WTC11 (cell line): Measurements from ENCODE around the gene SENP3. TPM values are rescaled to one million over a fixed set of nuclear protein-coding genes. Genes with fewer than 3 reads are reported as not detected.
A peak's percentile ranks its signal among the peaks of the same experiment; 100 is the strongest.

Source experiments
- ATAC-seq: fragments of 200-7000 bp; cut with Tn5 transposase; 2 replicates; pipeline ENCODE4 v1.10.0; 2021; ENCODE audit warnings: mild to moderate bottlenecking, moderate library complexity
- CTCF ChIA-PET: fragments of 300-600 bp; sonication (Branson Sonifier 250); formaldehyde crosslinking; loops from one replicate; lab custom pipeline; 2021; ENCODE audit warnings: antibody characterized with exemption; lab: Charles Lee
- POLR2A ChIA-PET: fragments of 350-600 bp; sonication (Branson Sonifier 250); formaldehyde crosslinking; loops from one replicate; lab custom pipeline; 2021; ENCODE audit warnings: antibody characterized with exemption; lab: Charles Lee
- DNase-seq: peaks from one replicate; pipeline ENCODE4 v3.0.0; 2021; ENCODE audit warnings: low spot score
- H3K27ac Mint-ChIP-seq: 2 replicates; pipeline ENCODE4 v1.8.0; 2021; ENCODE audit warnings: mixed read lengths
- H3K27me3 Mint-ChIP-seq: 2 replicates; pipeline ENCODE4 v1.8.0; 2021; ENCODE audit warnings: low read depth, mild to moderate bottlenecking, moderate library complexity, mixed read lengths
- H3K36me3 Mint-ChIP-seq: 2 replicates; pipeline ENCODE4 v1.8.0; 2021; ENCODE audit warnings: mixed read lengths
- H3K4me1 Mint-ChIP-seq: 2 replicates; pipeline ENCODE4 v1.8.0; 2022; ENCODE audit warnings: mixed read lengths
- H3K4me3 Mint-ChIP-seq: 2 replicates; pipeline ENCODE4 v1.8.0; 2021; ENCODE audit warnings: mild to moderate bottlenecking, moderate library complexity, mixed read lengths
- H3K9me3 Mint-ChIP-seq: 2 replicates; pipeline ENCODE4 v1.8.0; 2021; ENCODE audit warnings: mixed read lengths
- EMX1 ChIP-seq: fragments of 250-450 bp; sonication (Bioruptor Pico); IDR thresholded peaks from 2 replicates; pipeline ENCODE4 v1.8.0; 2021; ENCODE audit warnings: mild to moderate bottlenecking
- ESRRA ChIP-seq: sonication (generic); formaldehyde crosslinking; IDR thresholded peaks from 2 replicates; pipeline ENCODE4 v1.8.1; 2022; ENCODE audit warnings: mild to moderate bottlenecking, missing genetic modification reagents, borderline replicate concordance
- FOXK1 ChIP-seq: sonication (generic); formaldehyde crosslinking; IDR thresholded peaks from 2 replicates; pipeline ENCODE4 v1.8.0; 2022; ENCODE audit warnings: mild to moderate bottlenecking, moderate library complexity, missing genetic modification reagents
- FOXP1 ChIP-seq: sonication (generic); formaldehyde crosslinking; IDR thresholded peaks from 2 replicates; pipeline ENCODE4 v1.8.0; 2022; ENCODE audit warnings: missing genetic modification reagents, mild to moderate bottlenecking, moderate library complexity, borderline replicate concordance
- JAZF1 ChIP-seq: fragments of 250-450 bp; sonication (Bioruptor Pico); IDR thresholded peaks from 2 replicates; pipeline ENCODE4 v1.9.0; 2021; ENCODE audit warnings: moderate library complexity, mild to moderate bottlenecking, inconsistent platforms
- MYBL2 ChIP-seq: sonication (generic); formaldehyde crosslinking; IDR thresholded peaks from 2 replicates; pipeline ENCODE4 v1.8.1; 2023; ENCODE audit warnings: mild to moderate bottlenecking, moderate library complexity, missing genetic modification reagents
- NR2C2 ChIP-seq: sonication (generic); formaldehyde crosslinking; IDR thresholded peaks from 2 replicates; pipeline ENCODE4 v1.8.0; 2022; ENCODE audit warnings: mild to moderate bottlenecking, missing genetic modification reagents
- PRRX2 ChIP-seq: fragments of 250-450 bp; sonication (Bioruptor Pico); IDR thresholded peaks from 2 replicates; pipeline ENCODE4 v1.8.0; 2021; ENCODE audit warnings: mild to moderate bottlenecking
- RELA ChIP-seq: sonication (generic); formaldehyde crosslinking; IDR thresholded peaks from 2 replicates; pipeline ENCODE4 v1.8.1; 2022; ENCODE audit warnings: missing genetic modification reagents, mild to moderate bottlenecking, borderline replicate concordance
- SMAD4 ChIP-seq: sonication (generic); formaldehyde crosslinking; IDR thresholded peaks from 2 replicates; pipeline ENCODE4 v1.8.0; 2022; ENCODE audit warnings: mild to moderate bottlenecking, missing genetic modification reagents
- TEAD4 ChIP-seq: sonication (generic); formaldehyde crosslinking; IDR thresholded peaks from 2 replicates; pipeline ENCODE4 v1.8.0; 2022; ENCODE audit warnings: mild to moderate bottlenecking, missing genetic modification reagents
- ZNF138 ChIP-seq: sonication (generic); formaldehyde crosslinking; conservative IDR thresholded peaks from 2 replicates; pipeline ENCODE4 v1.8.1; 2022; ENCODE audit warnings: mild to moderate bottlenecking, moderate library complexity, missing genetic modification reagents
- ZNF671 ChIP-seq: fragments of 250-450 bp; sonication (Bioruptor Pico); IDR thresholded peaks from 2 replicates; pipeline ENCODE4 v1.8.0; 2021; ENCODE audit warnings: mild to moderate bottlenecking
- total RNA-seq: library from RNA; stranded (reverse); gene quantifications from 3 replicates; pipeline ENCODE4 v1.2.3, GENCODE V29; 2021
- TF ChIP-seq, protein P1 (sequence below): sonication (generic); formaldehyde crosslinking; IDR thresholded peaks from 2 replicates; pipeline ENCODE4 v1.8.1; 2023; ENCODE audit warnings: mild to moderate bottlenecking, missing genetic modification reagents, borderline replicate concordance
- TF ChIP-seq, protein P2 (sequence below): fragments of 250-450 bp; sonication (Bioruptor Pico); IDR thresholded peaks from 2 replicates; pipeline ENCODE4 v1.9.0; 2021; ENCODE audit warnings: mild to moderate bottlenecking
- TF ChIP-seq, protein P3 (sequence below): sonication (generic); formaldehyde crosslinking; IDR thresholded peaks from 2 replicates; pipeline ENCODE4 v1.8.0; 2023; ENCODE audit warnings: missing genetic modification reagents
- TF ChIP-seq, protein P4 (sequence below): sonication (generic); formaldehyde crosslinking; IDR thresholded peaks from 2 replicates; pipeline ENCODE4 v1.8.1; 2022; ENCODE audit warnings: low read depth, missing genetic modification reagents, borderline replicate concordance
- TF ChIP-seq, protein P5 (sequence below): fragments of 250-450 bp; sonication (Bioruptor Pico); IDR thresholded peaks from 2 replicates; pipeline ENCODE4 v1.9.0; 2021; ENCODE audit warnings: mild to moderate bottlenecking

Gene SENP3
- total RNA-seq, 1 experiment from 2014 or later = 85.4 TPM

DNA sequence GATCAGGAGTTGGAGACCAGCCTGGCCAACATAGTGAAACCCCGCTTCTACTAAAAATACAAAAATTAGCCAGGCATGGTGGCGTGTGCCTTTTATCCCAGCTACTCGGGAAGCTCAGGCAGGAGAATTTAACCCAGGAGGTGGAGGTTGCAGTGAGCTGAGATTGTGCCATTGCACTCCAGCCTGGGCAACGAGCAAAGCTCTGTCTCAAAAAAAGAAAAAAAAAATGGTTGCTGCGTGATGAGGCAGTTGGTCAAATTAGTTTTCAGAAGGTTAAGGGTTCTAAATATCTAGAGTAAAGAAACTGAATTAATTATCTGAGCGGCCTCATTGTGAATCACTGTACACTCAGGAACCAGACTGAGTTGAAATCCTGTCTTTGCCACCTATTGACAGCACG is 14.2 kb downstream of the SENP3 start:
- ATAC-seq = no peak
- no peaks in the 10 kb centered on the region for H3K9me3 Mint-ChIP-seq
- H3K27ac Mint-ChIP-seq = peak overlapping the region; percentile 84
- H3K4me1 Mint-ChIP-seq = peaks cover 59% of the 10 kb centered on the region
- peaks cover 63% of the 10 kb centered on the region for H3K36me3 Mint-ChIP-seq
- H3K4me3 Mint-ChIP-seq = peak overlapping the region; percentile 93
- POLR2A ChIA-PET = interaction anchor here (0.7 to 1.3 kb wide), 3 partner anchors 9 to 14 kb away, joined by 3 read pairs; partner anchors contain the start of gene SOX15
- H3K27me3 Mint-ChIP-seq = no peaks in the 10 kb centered on the region
- no peak for TF ChIP-seq ZNF138 (CRISPR knock-in tag)
- no peak for TF ChIP-seq FOXK1 (CRISPR knock-in tag)
- no peak for TF ChIP-seq JAZF1 (CRISPR knock-in tag)
- no peak for TF ChIP-seq RELA
- TF ChIP-seq ESRRA (CRISPR knock-in tag) = no peak
- TF ChIP-seq, protein P1, sequence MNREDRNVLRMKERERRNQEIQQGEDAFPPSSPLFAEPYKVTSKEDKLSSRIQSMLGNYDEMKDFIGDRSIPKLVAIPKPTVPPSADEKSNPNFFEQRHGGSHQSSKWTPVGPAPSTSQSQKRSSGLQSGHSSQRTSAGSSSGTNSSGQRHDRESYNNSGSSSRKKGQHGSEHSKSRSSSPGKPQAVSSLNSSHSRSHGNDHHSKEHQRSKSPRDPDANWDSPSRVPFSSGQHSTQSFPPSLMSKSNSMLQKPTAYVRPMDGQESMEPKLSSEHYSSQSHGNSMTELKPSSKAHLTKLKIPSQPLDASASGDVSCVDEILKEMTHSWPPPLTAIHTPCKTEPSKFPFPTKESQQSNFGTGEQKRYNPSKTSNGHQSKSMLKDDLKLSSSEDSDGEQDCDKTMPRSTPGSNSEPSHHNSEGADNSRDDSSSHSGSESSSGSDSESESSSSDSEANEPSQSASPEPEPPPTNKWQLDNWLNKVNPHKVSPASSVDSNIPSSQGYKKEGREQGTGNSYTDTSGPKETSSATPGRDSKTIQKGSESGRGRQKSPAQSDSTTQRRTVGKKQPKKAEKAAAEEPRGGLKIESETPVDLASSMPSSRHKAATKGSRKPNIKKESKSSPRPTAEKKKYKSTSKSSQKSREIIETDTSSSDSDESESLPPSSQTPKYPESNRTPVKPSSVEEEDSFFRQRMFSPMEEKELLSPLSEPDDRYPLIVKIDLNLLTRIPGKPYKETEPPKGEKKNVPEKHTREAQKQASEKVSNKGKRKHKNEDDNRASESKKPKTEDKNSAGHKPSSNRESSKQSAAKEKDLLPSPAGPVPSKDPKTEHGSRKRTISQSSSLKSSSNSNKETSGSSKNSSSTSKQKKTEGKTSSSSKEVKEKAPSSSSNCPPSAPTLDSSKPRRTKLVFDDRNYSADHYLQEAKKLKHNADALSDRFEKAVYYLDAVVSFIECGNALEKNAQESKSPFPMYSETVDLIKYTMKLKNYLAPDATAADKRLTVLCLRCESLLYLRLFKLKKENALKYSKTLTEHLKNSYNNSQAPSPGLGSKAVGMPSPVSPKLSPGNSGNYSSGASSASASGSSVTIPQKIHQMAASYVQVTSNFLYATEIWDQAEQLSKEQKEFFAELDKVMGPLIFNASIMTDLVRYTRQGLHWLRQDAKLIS (CRISPR knock-in tag) = no peak
- no peak for TF ChIP-seq SMAD4
- TF ChIP-seq FOXP1 (CRISPR knock-in tag) = no peak
- no peak for TF ChIP-seq MYBL2
- TF ChIP-seq, all 79 proteins: peak for 0
- CTCF ChIA-PET = interaction anchor here (1.6 kb wide), 1 partner anchor 11 kb away, joined by 4 read pairs; no protein-coding TSS in a partner anchor
- no peak for DNase-seq

DNA sequence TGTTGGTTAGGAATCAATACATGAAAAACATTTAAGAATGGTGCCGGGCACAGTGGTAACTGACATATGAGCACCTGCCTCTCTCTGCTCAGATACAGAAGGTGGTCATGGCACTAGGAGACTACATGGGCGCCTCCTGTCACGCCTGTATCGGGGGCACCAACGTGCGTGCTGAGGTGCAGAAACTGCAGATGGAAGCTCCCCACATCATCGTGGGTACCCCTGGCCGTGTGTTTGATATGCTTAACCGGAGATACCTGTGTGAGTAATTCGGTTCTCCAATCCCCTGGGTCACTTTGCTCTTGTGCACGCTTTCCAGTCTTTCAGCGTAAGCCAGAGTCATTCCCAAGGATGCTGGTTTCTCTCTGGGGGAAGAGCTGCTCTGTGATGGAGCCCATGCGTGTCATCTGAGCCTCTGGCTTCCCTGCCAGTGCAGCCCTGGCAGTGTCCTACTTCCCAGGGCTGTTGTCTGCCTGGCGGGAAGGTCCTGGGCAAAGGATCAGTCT is 14.8 kb downstream of the SENP3 start:
- H3K36me3 Mint-ChIP-seq = peaks cover 59% of the 10 kb centered on the region
- POLR2A ChIA-PET = interaction anchor here (1.1 to 1.3 kb wide), 2 partner anchors 8 to 19 kb away, joined by 3 read pairs; no protein-coding TSS in a partner anchor
- no peaks in the 10 kb centered on the region for H3K9me3 Mint-ChIP-seq
- H3K4me1 Mint-ChIP-seq = peaks cover 59% of the 10 kb centered on the region
- peak overlapping the region; percentile 16; the same call in 1 of the 2 replicates for H3K4me3 Mint-ChIP-seq
- H3K27me3 Mint-ChIP-seq = no peaks in the 10 kb centered on the region
- no peak for ATAC-seq
- peak; percentile 14 for TF ChIP-seq PRRX2 (CRISPR knock-in tag)
- TF ChIP-seq ZNF671 (CRISPR knock-in tag) = peak; percentile 49
- no peak for TF ChIP-seq ESRRA (CRISPR knock-in tag)
- TF ChIP-seq, protein P2, sequence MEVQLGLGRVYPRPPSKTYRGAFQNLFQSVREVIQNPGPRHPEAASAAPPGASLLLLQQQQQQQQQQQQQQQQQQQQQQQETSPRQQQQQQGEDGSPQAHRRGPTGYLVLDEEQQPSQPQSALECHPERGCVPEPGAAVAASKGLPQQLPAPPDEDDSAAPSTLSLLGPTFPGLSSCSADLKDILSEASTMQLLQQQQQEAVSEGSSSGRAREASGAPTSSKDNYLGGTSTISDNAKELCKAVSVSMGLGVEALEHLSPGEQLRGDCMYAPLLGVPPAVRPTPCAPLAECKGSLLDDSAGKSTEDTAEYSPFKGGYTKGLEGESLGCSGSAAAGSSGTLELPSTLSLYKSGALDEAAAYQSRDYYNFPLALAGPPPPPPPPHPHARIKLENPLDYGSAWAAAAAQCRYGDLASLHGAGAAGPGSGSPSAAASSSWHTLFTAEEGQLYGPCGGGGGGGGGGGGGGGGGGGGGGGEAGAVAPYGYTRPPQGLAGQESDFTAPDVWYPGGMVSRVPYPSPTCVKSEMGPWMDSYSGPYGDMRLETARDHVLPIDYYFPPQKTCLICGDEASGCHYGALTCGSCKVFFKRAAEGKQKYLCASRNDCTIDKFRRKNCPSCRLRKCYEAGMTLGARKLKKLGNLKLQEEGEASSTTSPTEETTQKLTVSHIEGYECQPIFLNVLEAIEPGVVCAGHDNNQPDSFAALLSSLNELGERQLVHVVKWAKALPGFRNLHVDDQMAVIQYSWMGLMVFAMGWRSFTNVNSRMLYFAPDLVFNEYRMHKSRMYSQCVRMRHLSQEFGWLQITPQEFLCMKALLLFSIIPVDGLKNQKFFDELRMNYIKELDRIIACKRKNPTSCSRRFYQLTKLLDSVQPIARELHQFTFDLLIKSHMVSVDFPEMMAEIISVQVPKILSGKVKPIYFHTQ = peak; percentile 60; the same call in 1 of the 2 replicates
- peak overlapping the region; percentile 87 for H3K27ac Mint-ChIP-seq
- CTCF ChIA-PET = interaction anchor here (1.6 kb wide), 1 partner anchor 11 kb away, joined by 4 read pairs; no protein-coding TSS in a partner anchor
- no peak for DNase-seq

DNA sequence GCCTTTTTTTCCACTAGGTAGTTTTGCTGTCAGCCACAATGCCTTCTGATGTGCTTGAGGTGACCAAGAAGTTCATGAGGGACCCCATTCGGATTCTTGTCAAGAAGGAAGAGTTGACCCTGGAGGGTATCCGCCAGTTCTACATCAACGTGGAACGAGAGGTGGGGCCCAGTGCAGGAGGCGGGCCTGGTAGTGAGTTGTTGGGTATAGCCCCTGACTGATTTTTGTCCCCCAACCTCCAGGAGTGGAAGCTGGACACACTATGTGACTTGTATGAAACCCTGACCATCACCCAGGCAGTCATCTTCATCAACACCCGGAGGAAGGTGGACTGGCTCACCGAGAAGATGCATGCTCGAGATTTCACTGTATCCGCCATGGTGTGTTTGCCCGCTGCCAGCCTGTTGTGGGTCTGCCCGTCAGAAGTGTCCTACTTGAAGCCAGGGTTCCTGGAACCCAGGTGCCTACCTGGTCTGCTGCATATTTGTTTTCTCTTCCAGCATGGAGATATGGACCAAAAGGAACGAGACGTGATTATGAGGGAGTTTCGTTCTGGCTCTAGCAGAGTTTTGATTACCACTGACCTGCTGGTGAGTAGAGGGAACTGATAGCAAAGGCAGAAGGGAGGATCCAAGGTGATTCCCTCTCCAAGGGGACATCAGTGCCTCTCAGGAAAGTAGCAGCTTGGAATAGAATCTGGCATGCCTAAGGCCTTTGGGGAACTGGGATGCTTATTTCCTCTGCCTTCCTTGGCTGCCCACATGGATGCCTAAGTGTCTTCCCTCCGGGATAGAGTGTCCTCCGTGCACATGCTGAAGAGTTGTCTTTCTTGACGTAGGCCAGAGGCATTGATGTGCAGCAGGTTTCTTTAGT is 15.8 kb downstream of the SENP3 start:
- Mint-ChIP-seq H3K4me1 (peaks cover 64% of the 10 kb centered on the region), H3K27ac (peak overlapping the region; percentile 87), H3K36me3 (peaks cover 59% of the 10 kb centered on the region), H3K27me3 (no peaks in the 10 kb centered on the region), H3K9me3 (no peaks in the 10 kb centered on the region), H3K4me3 (no peak overlapping the region)
- CTCF ChIA-PET = interaction anchor here (4.3 kb wide), 1 partner anchor 17 kb away, joined by 17 read pairs; no protein-coding TSS in a partner anchor
- DNase-seq = no peak
- ATAC-seq = no peak
- TF ChIP-seq FOXK1 (CRISPR knock-in tag) (no peak), EMX1 (no peak), MYBL2 (no peak), NR2C2 (CRISPR knock-in tag) (no peak), TEAD4 (CRISPR knock-in tag) (0 out of 2 replicates have a peak, but pooled peaks have one; percentile 9)
- TF ChIP-seq, protein P3, sequence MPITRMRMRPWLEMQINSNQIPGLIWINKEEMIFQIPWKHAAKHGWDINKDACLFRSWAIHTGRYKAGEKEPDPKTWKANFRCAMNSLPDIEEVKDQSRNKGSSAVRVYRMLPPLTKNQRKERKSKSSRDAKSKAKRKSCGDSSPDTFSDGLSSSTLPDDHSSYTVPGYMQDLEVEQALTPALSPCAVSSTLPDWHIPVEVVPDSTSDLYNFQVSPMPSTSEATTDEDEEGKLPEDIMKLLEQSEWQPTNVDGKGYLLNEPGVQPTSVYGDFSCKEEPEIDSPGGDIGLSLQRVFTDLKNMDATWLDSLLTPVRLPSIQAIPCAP (CRISPR knock-in tag) = no peak
- TF ChIP-seq, protein P4, sequence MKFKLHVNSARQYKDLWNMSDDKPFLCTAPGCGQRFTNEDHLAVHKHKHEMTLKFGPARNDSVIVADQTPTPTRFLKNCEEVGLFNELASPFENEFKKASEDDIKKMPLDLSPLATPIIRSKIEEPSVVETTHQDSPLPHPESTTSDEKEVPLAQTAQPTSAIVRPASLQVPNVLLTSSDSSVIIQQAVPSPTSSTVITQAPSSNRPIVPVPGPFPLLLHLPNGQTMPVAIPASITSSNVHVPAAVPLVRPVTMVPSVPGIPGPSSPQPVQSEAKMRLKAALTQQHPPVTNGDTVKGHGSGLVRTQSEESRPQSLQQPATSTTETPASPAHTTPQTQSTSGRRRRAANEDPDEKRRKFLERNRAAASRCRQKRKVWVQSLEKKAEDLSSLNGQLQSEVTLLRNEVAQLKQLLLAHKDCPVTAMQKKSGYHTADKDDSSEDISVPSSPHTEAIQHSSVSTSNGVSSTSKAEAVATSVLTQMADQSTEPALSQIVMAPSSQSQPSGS (CRISPR knock-in tag) = no peak
- TF ChIP-seq, protein P5, sequence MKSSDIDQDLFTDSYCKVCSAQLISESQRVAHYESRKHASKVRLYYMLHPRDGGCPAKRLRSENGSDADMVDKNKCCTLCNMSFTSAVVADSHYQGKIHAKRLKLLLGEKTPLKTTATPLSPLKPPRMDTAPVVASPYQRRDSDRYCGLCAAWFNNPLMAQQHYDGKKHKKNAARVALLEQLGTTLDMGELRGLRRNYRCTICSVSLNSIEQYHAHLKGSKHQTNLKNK (CRISPR knock-in tag) = no peak
- POLR2A ChIA-PET = interaction anchor here (1.1 kb wide), 1 partner anchor 20 kb away, joined by 3 read pairs; no protein-coding TSS in a partner anchor
